ENCODE results near the gene DENND4B. TPM values are rescaled to one million over a fixed set of nuclear protein-coding genes. Genes with fewer than 3 reads are reported as not detected.

DENND4B gene
- total RNA-seq, 1 experiment from 2014 or later: 66.6 TPM

DNA sequence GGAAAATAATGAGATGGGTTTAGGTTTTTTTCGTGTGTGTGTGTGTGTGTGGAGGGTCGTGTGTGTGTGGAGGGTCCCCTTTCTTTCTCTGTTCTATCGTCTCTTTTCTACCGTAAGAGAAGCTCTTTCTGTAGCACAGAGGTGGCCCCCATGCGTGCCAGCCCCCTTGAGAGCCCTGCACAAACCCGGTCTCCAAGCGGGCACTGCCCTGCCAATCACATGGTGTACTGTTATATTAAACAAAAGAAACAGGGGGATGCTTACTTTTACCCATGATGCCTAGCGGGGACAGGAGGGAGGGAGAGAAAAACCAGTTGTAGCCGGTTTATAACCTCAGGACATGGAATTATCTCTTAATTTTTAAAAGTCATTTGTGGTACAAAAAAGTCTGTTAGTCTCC lies 64.8 kb downstream of the DENND4B start:
- ChIA-PET CTCF (no interaction called here), POLR2A (ENCODE audit: low non-redundant PET) (interaction anchor here (0.6 kb wide), 1 partner anchor 1117 kb away, joined by 5 read pairs; no protein-coding TSS in a partner anchor)
- peak; percentile 86 for DNase-seq (ENCODE audit: low spot score)
- H3K27ac ChIP-seq (ENCODE audit: low read depth, low read length, poor library complexity, severe bottlenecking): peak overlapping the region; percentile 67
- peaks cover 32% of the 10 kb centered on the region for H3K4me1 ChIP-seq (ENCODE audit: insufficient read depth, low read length, poor library complexity, severe bottlenecking)
- intact Hi-C loops (cut with micrococcal nuclease; ENCODE audit: unreplicated experiment): no loop called here
- H3K4me3 ChIP-seq (ENCODE audit: low read depth, low read length, poor library complexity, severe bottlenecking): peak overlapping the region; percentile 42
- TF ChIP-seq, protein P1, sequence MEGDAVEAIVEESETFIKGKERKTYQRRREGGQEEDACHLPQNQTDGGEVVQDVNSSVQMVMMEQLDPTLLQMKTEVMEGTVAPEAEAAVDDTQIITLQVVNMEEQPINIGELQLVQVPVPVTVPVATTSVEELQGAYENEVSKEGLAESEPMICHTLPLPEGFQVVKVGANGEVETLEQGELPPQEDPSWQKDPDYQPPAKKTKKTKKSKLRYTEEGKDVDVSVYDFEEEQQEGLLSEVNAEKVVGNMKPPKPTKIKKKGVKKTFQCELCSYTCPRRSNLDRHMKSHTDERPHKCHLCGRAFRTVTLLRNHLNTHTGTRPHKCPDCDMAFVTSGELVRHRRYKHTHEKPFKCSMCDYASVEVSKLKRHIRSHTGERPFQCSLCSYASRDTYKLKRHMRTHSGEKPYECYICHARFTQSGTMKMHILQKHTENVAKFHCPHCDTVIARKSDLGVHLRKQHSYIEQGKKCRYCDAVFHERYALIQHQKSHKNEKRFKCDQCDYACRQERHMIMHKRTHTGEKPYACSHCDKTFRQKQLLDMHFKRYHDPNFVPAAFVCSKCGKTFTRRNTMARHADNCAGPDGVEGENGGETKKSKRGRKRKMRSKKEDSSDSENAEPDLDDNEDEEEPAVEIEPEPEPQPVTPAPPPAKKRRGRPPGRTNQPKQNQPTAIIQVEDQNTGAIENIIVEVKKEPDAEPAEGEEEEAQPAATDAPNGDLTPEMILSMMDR (conservative IDR thresholded peaks at IDR 0.05; ENCODE audit: low read depth, low read length): no peak
- TF ChIP-seq EZH2 (IDR thresholded peaks at IDR 0.05; ENCODE audit: borderline replicate concordance, low read depth, low read length, poor library complexity, severe bottlenecking): no peak
- no TSS peak for BruUV-seq (replicated peaks)
- no peaks in the 10 kb centered on the region for H3K9me3 ChIP-seq (ENCODE audit: low read depth, low read length, poor library complexity, severe bottlenecking)
- H3K36me3 ChIP-seq (ENCODE audit: insufficient read depth, low read length, poor library complexity, severe bottlenecking): no peaks in the 10 kb centered on the region
- no peaks in the 10 kb centered on the region for H3K27me3 ChIP-seq (replicated peaks; ENCODE audit: insufficient read depth, low read depth, low read length, poor library complexity)

DNA sequence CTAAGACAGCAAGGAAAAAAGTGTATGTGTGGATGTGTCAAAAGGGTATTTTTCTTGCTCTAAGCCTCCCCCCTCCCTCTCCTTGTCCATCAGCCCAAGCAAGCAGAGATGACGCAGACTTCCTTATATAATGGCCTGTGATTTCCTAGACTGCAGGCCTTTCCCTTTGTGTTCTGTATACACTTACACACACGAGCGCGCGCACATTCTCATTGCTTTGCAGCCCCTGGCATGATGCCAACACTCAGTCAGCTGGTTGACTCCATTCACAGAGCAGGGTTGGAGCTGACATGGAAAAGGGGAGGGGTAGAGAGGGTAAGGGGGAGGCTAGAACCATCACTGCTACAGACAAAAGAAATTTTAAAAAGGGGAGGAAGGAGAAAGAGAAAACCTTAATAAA lies 65.6 kb downstream of the DENND4B start:
- TF ChIP-seq EZH2 (IDR thresholded peaks at IDR 0.05; ENCODE audit: borderline replicate concordance, low read depth, low read length, poor library complexity, severe bottlenecking): no peak
- TF ChIP-seq, protein P1 (conservative IDR thresholded peaks at IDR 0.05; ENCODE audit: low read depth, low read length): no peak
- ChIA-PET POLR2A (ENCODE audit: low non-redundant PET) (no interaction called here), CTCF (no interaction called here)
- H3K36me3 ChIP-seq (ENCODE audit: insufficient read depth, low read length, poor library complexity, severe bottlenecking): no peaks in the 10 kb centered on the region
- peak overlapping the region; percentile 42 for H3K4me3 ChIP-seq (ENCODE audit: low read depth, low read length, poor library complexity, severe bottlenecking)
- H3K27ac ChIP-seq (ENCODE audit: low read depth, low read length, poor library complexity, severe bottlenecking): peak overlapping the region; percentile 67
- H3K9me3 ChIP-seq (ENCODE audit: low read depth, low read length, poor library complexity, severe bottlenecking): no peaks in the 10 kb centered on the region
- no TSS peak for BruUV-seq (replicated peaks)
- H3K4me1 ChIP-seq (ENCODE audit: insufficient read depth, low read length, poor library complexity, severe bottlenecking): peaks cover 32% of the 10 kb centered on the region
- no peaks in the 10 kb centered on the region for H3K27me3 ChIP-seq (replicated peaks; ENCODE audit: insufficient read depth, low read depth, low read length, poor library complexity)
- intact Hi-C loops (cut with micrococcal nuclease; ENCODE audit: unreplicated experiment): no loop called here
- peak; percentile 99 for DNase-seq (ENCODE audit: low spot score)

DNA sequence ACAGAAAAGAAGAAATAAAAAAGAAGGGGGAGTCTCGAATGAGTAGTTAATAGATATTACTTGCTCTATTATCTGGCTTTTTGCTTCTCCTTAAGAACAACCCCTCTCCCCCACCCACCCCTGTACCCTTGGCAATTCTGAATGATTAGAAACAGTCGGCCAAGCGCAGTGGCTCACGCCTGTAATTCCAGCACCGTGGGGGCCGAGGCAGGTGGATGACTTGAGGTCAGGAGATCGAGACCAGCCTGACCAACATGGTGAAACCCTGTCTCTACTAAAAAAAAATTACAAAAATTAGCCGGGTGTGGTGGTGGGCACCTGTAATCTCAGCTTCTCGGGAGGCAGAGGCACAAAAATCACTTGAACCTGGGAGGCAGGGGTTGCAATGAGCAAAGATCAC lies 66.5 kb downstream of the DENND4B start:
- CTCF ChIA-PET: no interaction called here
- TF ChIP-seq, protein P1 (conservative IDR thresholded peaks at IDR 0.05; ENCODE audit: low read depth, low read length): no peak
- TF ChIP-seq EZH2 (IDR thresholded peaks at IDR 0.05; ENCODE audit: borderline replicate concordance, low read depth, low read length, poor library complexity, severe bottlenecking): no peak
- no peaks in the 10 kb centered on the region for H3K27me3 ChIP-seq (replicated peaks; ENCODE audit: insufficient read depth, low read depth, low read length, poor library complexity)
- no peak for DNase-seq (ENCODE audit: low spot score)
- intact Hi-C loops (cut with micrococcal nuclease; ENCODE audit: unreplicated experiment): no loop called here
- H3K4me3 ChIP-seq (ENCODE audit: low read depth, low read length, poor library complexity, severe bottlenecking): no peak overlapping the region
- peaks cover 32% of the 10 kb centered on the region for H3K4me1 ChIP-seq (ENCODE audit: insufficient read depth, low read length, poor library complexity, severe bottlenecking)
- no peaks in the 10 kb centered on the region for H3K36me3 ChIP-seq (ENCODE audit: insufficient read depth, low read length, poor library complexity, severe bottlenecking)
- POLR2A ChIA-PET (ENCODE audit: low non-redundant PET): interaction anchor here (0.6 kb wide), 1 partner anchor 303 kb away, joined by 3 read pairs; no protein-coding TSS in a partner anchor
- peak overlapping the region; percentile 67 for H3K27ac ChIP-seq (ENCODE audit: low read depth, low read length, poor library complexity, severe bottlenecking)
- H3K9me3 ChIP-seq (ENCODE audit: low read depth, low read length, poor library complexity, severe bottlenecking): no peaks in the 10 kb centered on the region
- no TSS peak for BruUV-seq (replicated peaks)

Small RNA genes lying within 50 kb of the gene (microRNA-seq; reads per million reads assigned to microRNA genes)
- gene MIR6737: not detected

Other genes with a start within 250 kb of the DENND4B start
- 56.7 and 58.0 TPM in 2 replicates for gene INTS3, start 218.7 kb downstream of the DENND4B start, total RNA-seq (2021)
- gene SLC27A3, start 171.3 kb downstream of the DENND4B start, total RNA-seq (2021): 5.0 and 5.7 TPM in 2 replicates
- gene GATAD2B, start 23.7 kb downstream of the DENND4B start, total RNA-seq (2021): 58.8 and 67.3 TPM in 2 replicates
- 37.8 and 40.8 TPM in 2 replicates for gene CRTC2, start 11.9 kb upstream of the DENND4B start, total RNA-seq (2021)
- gene SLC39A1, start 16.8 kb upstream of the DENND4B start, total RNA-seq (2021): 90.7 and 97.3 TPM in 2 replicates
- 8.7 and 14.4 TPM in 2 replicates for gene CREB3L4, start 21.2 kb upstream of the DENND4B start, total RNA-seq (2021)
- gene JTB, start 31.0 kb upstream of the DENND4B start, total RNA-seq (2021): 126 and 142 TPM in 2 replicates
- 169 and 206 TPM in 2 replicates for gene RAB13, start 39.6 kb upstream of the DENND4B start, total RNA-seq (2021)
- gene RPS27, start 44.0 kb upstream of the DENND4B start, total RNA-seq (2021): 1,464 and 1,548 TPM in 2 replicates
- gene NUP210L, start 208.4 kb upstream of the DENND4B start, total RNA-seq (2021): 0.04 and 0.09 TPM in 2 replicates
- 661 and 746 TPM in 2 replicates for gene TPM3, start 245.4 kb upstream of the DENND4B start, total RNA-seq (2021)

Data from A673 (cell line).